Astrocyte (in vitro differentiated cells and primary cell): Measurements from ENCODE around the gene CEP57.
"Not testable (repeated sequence)": the region's sequence is repeated elsewhere in the genome, so short reads cannot be mapped to it uniquely, and the experiment has no call there.

Experiments
- EZH2 ChIP-seq: IDR thresholded peaks from 2 replicates; pipeline ENCODE4 v1.6.1; 2012; ENCODE audit warnings: mild to moderate bottlenecking, low read length, inconsistent platforms; ENCODE audit not compliant: insufficient read depth
- TF ChIP-seq, protein P1 (sequence below): IDR thresholded peaks from 2 replicates; pipeline ENCODE4 v1.5.1; 2011; ENCODE audit warnings: low read depth, mild to moderate bottlenecking, inconsistent platforms, low read length, moderate library complexity; ENCODE audit not compliant: insufficient read depth

GRCh38 chr11:95860024-95860423, 69.7 kb downstream of the CEP57 start:
- TF ChIP-seq, protein P1, sequence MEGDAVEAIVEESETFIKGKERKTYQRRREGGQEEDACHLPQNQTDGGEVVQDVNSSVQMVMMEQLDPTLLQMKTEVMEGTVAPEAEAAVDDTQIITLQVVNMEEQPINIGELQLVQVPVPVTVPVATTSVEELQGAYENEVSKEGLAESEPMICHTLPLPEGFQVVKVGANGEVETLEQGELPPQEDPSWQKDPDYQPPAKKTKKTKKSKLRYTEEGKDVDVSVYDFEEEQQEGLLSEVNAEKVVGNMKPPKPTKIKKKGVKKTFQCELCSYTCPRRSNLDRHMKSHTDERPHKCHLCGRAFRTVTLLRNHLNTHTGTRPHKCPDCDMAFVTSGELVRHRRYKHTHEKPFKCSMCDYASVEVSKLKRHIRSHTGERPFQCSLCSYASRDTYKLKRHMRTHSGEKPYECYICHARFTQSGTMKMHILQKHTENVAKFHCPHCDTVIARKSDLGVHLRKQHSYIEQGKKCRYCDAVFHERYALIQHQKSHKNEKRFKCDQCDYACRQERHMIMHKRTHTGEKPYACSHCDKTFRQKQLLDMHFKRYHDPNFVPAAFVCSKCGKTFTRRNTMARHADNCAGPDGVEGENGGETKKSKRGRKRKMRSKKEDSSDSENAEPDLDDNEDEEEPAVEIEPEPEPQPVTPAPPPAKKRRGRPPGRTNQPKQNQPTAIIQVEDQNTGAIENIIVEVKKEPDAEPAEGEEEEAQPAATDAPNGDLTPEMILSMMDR = not testable (repeated sequence)
- TF ChIP-seq EZH2 = not testable (repeated sequence)
